Hair follicle dermal papilla cell (primary cell): Measurements from ENCODE around the gene CPLANE1. TPM values are rescaled to one million over a fixed set of nuclear protein-coding genes. Genes with fewer than 3 reads are reported as not detected.

ENCODE experiments used
- small RNA-seq: library from RNA; depleted of rRNA; stranded (forward); fragments of <200 nt; gene quantifications from one replicate; pipeline ENCODE3, GENCODE V24; 2012
- total RNA-seq: library from RNA; depleted of rRNA; stranded (reverse); fragments of >200 nt; gene quantifications from 2 replicates; pipeline ENCODE4 v1.2.3, GENCODE V29; 2012

CPLANE1 gene
- 29.4 and 40.6 TPM in 2 replicates for total RNA-seq

DNA sequence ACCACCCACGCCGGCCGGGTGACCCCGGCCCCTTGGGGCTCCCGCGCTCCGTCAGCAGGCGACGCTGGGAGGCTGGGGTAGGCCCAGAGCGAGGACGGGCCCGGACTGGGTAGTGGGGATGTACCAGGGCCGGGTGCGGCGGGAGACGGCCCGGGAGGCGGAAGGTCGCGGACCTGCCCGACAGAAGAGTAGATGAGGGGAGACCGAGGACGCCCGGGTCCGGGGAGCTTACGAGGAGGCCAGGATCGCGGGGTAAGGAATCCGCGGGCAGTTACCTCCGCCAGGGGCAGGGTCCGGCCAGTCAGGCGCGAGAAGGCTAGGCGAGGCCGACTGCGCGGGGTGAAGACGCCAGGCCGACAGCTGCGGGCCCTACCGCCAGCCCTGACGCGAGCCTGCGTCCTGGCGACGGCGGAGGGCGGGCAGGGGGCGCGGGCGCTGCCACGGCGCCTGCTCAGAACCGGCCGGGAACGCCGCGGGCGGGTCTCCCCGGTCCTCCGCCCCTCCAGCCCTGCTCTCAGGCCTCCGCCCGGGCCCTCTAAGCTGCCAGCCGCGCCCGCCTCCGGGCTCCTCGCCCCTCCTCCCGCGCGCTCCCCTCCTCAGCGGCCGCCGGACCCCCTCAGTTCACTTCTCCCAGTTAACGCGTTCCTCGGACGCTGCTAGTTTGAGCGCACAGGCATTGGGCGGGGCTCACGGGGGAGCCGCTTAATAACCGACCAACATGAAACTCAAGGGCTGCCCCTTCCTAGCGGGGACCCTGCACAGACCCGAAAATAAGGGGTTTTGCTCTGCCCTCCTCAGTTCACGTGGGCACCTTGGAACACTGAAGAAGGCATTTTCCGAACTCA lies at the start of gene CPLANE1:
TSS of gene CPLANE1 (minus strand) at position 407 of the 845 bp plus-strand sequence. CDS start 1,678 bp downstream, outside the sequence.

Small RNA genes lying within 50 kb of the gene (small RNA-seq; reads per million reads assigned to genes)
- gene C8orf59P2 = not detected

Other genes with a start within 250 kb of the CPLANE1 start
- 26.2 and 31.5 TPM in 2 replicates for gene NUP155, start 121.7 kb upstream of the CPLANE1 start, total RNA-seq
- 22.1 and 25.3 TPM in 2 replicates for gene WDR70, start 129.9 kb upstream of the CPLANE1 start, total RNA-seq